Activated CD8-positive, alpha-beta T cell treated with anti-CD3 and anti-CD28 coated beads, Interleukin-2, amount 10 ng/mL, durations not matched to agents 7 days and 5 days (primary cell): ENCODE measurements around the gene SMURF2. TPM values are rescaled to one million over a fixed set of nuclear protein-coding genes. Genes with fewer than 3 reads are reported as not detected.

Experiments used
- ATAC-seq: fragments of 150-1000 bp; cut with Tn5 transposase; one replicate; pipeline ENCODE4 v1.10.0; 2021; ENCODE audit warnings: moderate library complexity
- CTCF ChIA-PET: fragments of 350-600 bp; sonication (Branson Sonifier 250); formaldehyde crosslinking; loops from one replicate; lab custom pipeline; 2021; ENCODE audit warnings: antibody characterized with exemption; lab: Charles Lee
- POLR2A ChIA-PET: fragments of 350-600 bp; sonication (Branson Sonifier 250); formaldehyde crosslinking; loops from one replicate; lab custom pipeline; 2021; ENCODE audit warnings: antibody characterized with exemption; lab: Charles Lee
- DNase-seq: peaks from one replicate; pipeline ENCODE4 v3.0.0-alpha.2; 2020
- H3K27ac Mint-ChIP-seq: one replicate; pipeline ENCODE4 v1.8.0; 2021; ENCODE audit warnings: mild to moderate bottlenecking, mixed read lengths
- H3K27me3 Mint-ChIP-seq: one replicate; pipeline ENCODE4 v1.8.0; 2021; ENCODE audit warnings: low read depth, mixed read lengths
- H3K36me3 Mint-ChIP-seq: one replicate; pipeline ENCODE4 v1.8.0; 2021; ENCODE audit warnings: low read depth, mixed read lengths
- H3K4me1 Mint-ChIP-seq: one replicate; pipeline ENCODE4 v1.8.0; 2021; ENCODE audit warnings: low read depth, mixed read lengths
- H3K4me3 Mint-ChIP-seq: one replicate; pipeline ENCODE4 v1.8.0; 2021; ENCODE audit warnings: mild to moderate bottlenecking, mixed read lengths
- H3K9me3 Mint-ChIP-seq: one replicate; pipeline ENCODE4 v1.8.0; 2022; ENCODE audit warnings: mixed read lengths; ENCODE audit not compliant: insufficient read depth
- total RNA-seq, 2 experiments: library from RNA; stranded (reverse); gene quantifications; one replicate each; pipeline ENCODE4 v1.2.3, GENCODE V29; 2021

The SMURF2 gene
- total RNA-seq, 2 experiments from 2014 or later, result 16.1 to 16.4 TPM

GRCh38 chr17:64500862-64501765 is 161.0 kb downstream of the SMURF2 start:
- Mint-ChIP-seq H3K4me3 (no peak overlapping the region), H3K9me3 (no peaks in the 10 kb centered on the region), H3K27me3 (no peaks in the 10 kb centered on the region), H3K27ac (no peak overlapping the region), H3K36me3 (peaks cover 83% of the 10 kb centered on the region), H3K4me1 (peaks cover 75% of the 10 kb centered on the region)
- ChIA-PET POLR2A (interaction anchor here (0.7 to 1.5 kb wide), 3 partner anchors 9 to 237 kb away, joined by 3 to 9 read pairs (median 3); no protein-coding TSS in a partner anchor), CTCF (interaction anchor here (1.3 to 7.3 kb wide), 4 partner anchors 10 to 81 kb away, joined by 3 to 88 read pairs (median 41); no protein-coding TSS in a partner anchor)
- no peak for DNase-seq
- ATAC-seq, result no peak

- POLR2A ChIA-PET, result interaction anchor here (0.6 to 0.7 kb wide), 3 partner anchors 75 to 236 kb away, joined by 3 to 5 read pairs (median 4); no protein-coding TSS in a partner anchor
- H3K4me3 Mint-ChIP-seq, result no peak overlapping the region
- H3K27me3 Mint-ChIP-seq, result no peaks in the 10 kb centered on the region
- peaks cover 82% of the 10 kb centered on the region for H3K36me3 Mint-ChIP-seq
- peaks cover 79% of the 10 kb centered on the region for H3K4me1 Mint-ChIP-seq
- ATAC-seq (no peak), DNase-seq (no peak)
- H3K9me3 Mint-ChIP-seq, result no peaks in the 10 kb centered on the region
- CTCF ChIA-PET, result interaction anchor here (1.5 kb wide), 1 partner anchor 9 kb away, joined by 6 read pairs; no protein-coding TSS in a partner anchor
- H3K27ac Mint-ChIP-seq, result no peak overlapping the region
These were observed 161.6 kb downstream of the SMURF2 start for GRCh38 chr17:64500487-64500859.

GRCh38 chr17:64499805-64500486 is 162.2 kb downstream of the SMURF2 start:
- H3K27me3 Mint-ChIP-seq, result no peaks in the 10 kb centered on the region
- ChIA-PET POLR2A (interaction anchor here (0.6 to 3.9 kb wide), 7 partner anchors 6 to 236 kb away, joined by 3 to 151 read pairs (median 3); partner anchors contain the start of genes CEP95 and DDX5), CTCF (interaction anchor here (1.5 to 12.0 kb wide), 2 partner anchors 9 to 75 kb away, joined by 6 to 492 read pairs; no protein-coding TSS in a partner anchor)
- ATAC-seq (no peak), DNase-seq (no peak)
- H3K27ac Mint-ChIP-seq, result peak overlapping the region; percentile 18
- H3K36me3 Mint-ChIP-seq, result peaks cover 78% of the 10 kb centered on the region
- no peaks in the 10 kb centered on the region for H3K9me3 Mint-ChIP-seq
- H3K4me1 Mint-ChIP-seq, result peaks cover 82% of the 10 kb centered on the region
- H3K4me3 Mint-ChIP-seq, result no peak overlapping the region

GRCh38 chr17:64498308-64499203 is 163.6 kb downstream of the SMURF2 start:
- peaks cover 83% of the 10 kb centered on the region for H3K4me1 Mint-ChIP-seq
- no peak for DNase-seq
- H3K9me3 Mint-ChIP-seq, result no peaks in the 10 kb centered on the region
- ChIA-PET POLR2A (interaction anchor here (1.1 to 3.9 kb wide), 5 partner anchors 8 to 160 kb away, joined by 3 to 151 read pairs (median 16); partner anchors contain the start of genes CEP95 and DDX5), CTCF (interaction anchor here (1.8 to 12.0 kb wide), 5 partner anchors 8 to 238 kb away, joined by 4 to 492 read pairs (median 10); partner anchors contain the start of genes CEP95 and DDX5)
- peaks cover 73% of the 10 kb centered on the region for H3K36me3 Mint-ChIP-seq
- H3K27ac Mint-ChIP-seq, result peak overlapping the region; percentile 32
- ATAC-seq, result no peak
- no peak overlapping the region for H3K4me3 Mint-ChIP-seq
- H3K27me3 Mint-ChIP-seq, result no peaks in the 10 kb centered on the region

GRCh38 chr17:64497565-64498035 is 164.5 kb downstream of the SMURF2 start:
- DNase-seq (no peak), ATAC-seq (no peak)
- Mint-ChIP-seq H3K4me1 (peaks cover 80% of the 10 kb centered on the region), H3K9me3 (no peaks in the 10 kb centered on the region), H3K27me3 (no peaks in the 10 kb centered on the region), H3K36me3 (peaks cover 67% of the 10 kb centered on the region), H3K27ac (peak overlapping the region; percentile 98), H3K4me3 (peak overlapping the region; percentile 94)
- POLR2A ChIA-PET, result interaction anchor here (0.7 to 3.9 kb wide), 11 partner anchors 9 to 477 kb away, joined by 3 to 151 read pairs (median 4); partner anchors contain the start of genes CEP95, DDX5 and ICAM2
- CTCF ChIA-PET, result interaction anchor here (0.7 to 12.0 kb wide), 10 partner anchors 9 to 242 kb away, joined by 3 to 492 read pairs (median 6); partner anchors contain the start of genes CEP95 and DDX5

- H3K27me3 Mint-ChIP-seq, result no peaks in the 10 kb centered on the region
These were observed 165.1 kb downstream of the SMURF2 start, which contains the start of gene POLG2 for GRCh38 chr17:64496786-64497564. Gene POLG2 (minus strand): TSS chr17:64497054. CDS start chr17:64496968, 86 bp downstream.

GRCh38 chr17:64496348-64496785 is 165.7 kb downstream of the SMURF2 start:
- DNase-seq, result no peak
- ChIA-PET POLR2A (interaction anchor here (0.6 to 3.9 kb wide), 13 partner anchors 10 to 154 kb away, joined by 3 to 151 read pairs (median 5); partner anchors contain the start of genes CEP95 and DDX5), CTCF (interaction anchor here (0.6 to 12.0 kb wide), 15 partner anchors 8 to 240 kb away, joined by 3 to 492 read pairs (median 5); partner anchors contain the start of genes CEP95 and DDX5)
- Mint-ChIP-seq H3K27ac (peak overlapping the region; percentile 98), H3K36me3 (peaks cover 62% of the 10 kb centered on the region), H3K9me3 (no peaks in the 10 kb centered on the region), H3K4me1 (peaks cover 73% of the 10 kb centered on the region), H3K27me3 (no peaks in the 10 kb centered on the region), H3K4me3 (peak overlapping the region; percentile 94)
- ATAC-seq, result no peak

More at GRCh38 chr17:64496786-64497564, 165.1 kb downstream of the SMURF2 start, which contains the start of gene POLG2:
- Mint-ChIP-seq H3K36me3 (peaks cover 64% of the 10 kb centered on the region), H3K9me3 (no peaks in the 10 kb centered on the region), H3K27ac (peak within 1 kb of the TSS; percentile 98), H3K4me1 (peaks cover 77% of the 10 kb centered on the region), H3K4me3 (peak within 1 kb of the TSS; percentile 94)
- ATAC-seq (peak; percentile 80), DNase-seq (peak; percentile 97)
- ChIA-PET POLR2A (interaction anchor here (0.7 to 3.9 kb wide), 16 partner anchors 9 to 476 kb away, joined by 3 to 151 read pairs (median 4); partner anchors contain the start of genes CEP95, DDX5 and ICAM2), CTCF (interaction anchor here (0.7 to 12.0 kb wide), 16 partner anchors 9 to 243 kb away, joined by 3 to 492 read pairs (median 5); partner anchors contain the start of genes CEP95 and DDX5)
